Measurements from ENCODE around the gene BBS10.

DNA sequence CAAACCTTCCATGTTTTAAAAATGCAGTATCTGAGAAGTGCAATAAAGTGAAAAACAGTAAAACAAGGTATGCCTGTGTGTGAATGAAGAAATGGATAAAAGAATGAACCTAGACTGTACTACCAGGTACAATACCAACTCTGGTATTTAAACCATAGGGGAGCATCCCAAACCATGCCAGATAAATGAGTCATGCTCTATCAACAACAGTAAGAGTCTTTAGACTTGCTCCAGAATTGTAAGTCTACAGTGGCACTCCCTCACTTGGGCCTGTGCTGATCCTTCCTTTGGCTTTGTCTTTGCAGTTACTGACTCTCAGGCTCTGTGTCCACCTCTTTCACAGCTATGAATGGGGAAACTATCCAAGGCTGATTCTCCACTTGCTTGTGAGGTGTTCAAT, 38.1 kb downstream of the BBS10 start:
- TF ChIP-seq, protein P1, sequence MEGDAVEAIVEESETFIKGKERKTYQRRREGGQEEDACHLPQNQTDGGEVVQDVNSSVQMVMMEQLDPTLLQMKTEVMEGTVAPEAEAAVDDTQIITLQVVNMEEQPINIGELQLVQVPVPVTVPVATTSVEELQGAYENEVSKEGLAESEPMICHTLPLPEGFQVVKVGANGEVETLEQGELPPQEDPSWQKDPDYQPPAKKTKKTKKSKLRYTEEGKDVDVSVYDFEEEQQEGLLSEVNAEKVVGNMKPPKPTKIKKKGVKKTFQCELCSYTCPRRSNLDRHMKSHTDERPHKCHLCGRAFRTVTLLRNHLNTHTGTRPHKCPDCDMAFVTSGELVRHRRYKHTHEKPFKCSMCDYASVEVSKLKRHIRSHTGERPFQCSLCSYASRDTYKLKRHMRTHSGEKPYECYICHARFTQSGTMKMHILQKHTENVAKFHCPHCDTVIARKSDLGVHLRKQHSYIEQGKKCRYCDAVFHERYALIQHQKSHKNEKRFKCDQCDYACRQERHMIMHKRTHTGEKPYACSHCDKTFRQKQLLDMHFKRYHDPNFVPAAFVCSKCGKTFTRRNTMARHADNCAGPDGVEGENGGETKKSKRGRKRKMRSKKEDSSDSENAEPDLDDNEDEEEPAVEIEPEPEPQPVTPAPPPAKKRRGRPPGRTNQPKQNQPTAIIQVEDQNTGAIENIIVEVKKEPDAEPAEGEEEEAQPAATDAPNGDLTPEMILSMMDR (IDR thresholded peaks at IDR 0.05): no peak
- TF ChIP-seq POLR2AphosphoS5 (IDR thresholded peaks at IDR 0.05): no peak
- TF ChIP-seq EP300 (IDR thresholded peaks at IDR 0.05): no peak
- no peak for TF ChIP-seq POLR2A (IDR thresholded peaks at IDR 0.05)
